Activated CD8-positive, alpha-beta T cell treated with anti-CD3 and anti-CD28 coated beads for 36 hours (primary cell): ENCODE results near the gene TUBA4B. TPM values are rescaled to one million over a fixed set of nuclear protein-coding genes. Genes with fewer than 3 reads are reported as not detected.
A peak's percentile ranks its signal among the peaks of the same experiment; 100 is the strongest.

Source experiments
- ATAC-seq: fragments of 200-7000 bp; cut with Tn5 transposase; one replicate; pipeline ENCODE4 v1.10.0; 2021; ENCODE audit warnings: mild to moderate bottlenecking, moderate library complexity
- CTCF ChIA-PET: fragments of 350-600 bp; sonication (Branson Sonifier 250); formaldehyde crosslinking; loops from one replicate; lab custom pipeline; 2021; ENCODE audit warnings: antibody characterized with exemption; lab: Charles Lee
- POLR2A ChIA-PET: fragments of 350-600 bp; sonication (Branson Sonifier 250); formaldehyde crosslinking; loops from one replicate; lab custom pipeline; 2021; ENCODE audit warnings: antibody characterized with exemption; lab: Charles Lee
- DNase-seq: peaks from one replicate; pipeline ENCODE4 v3.0.0-alpha.2; 2020
- H3K27ac Mint-ChIP-seq: one replicate; pipeline ENCODE4 v1.8.0; 2021; ENCODE audit warnings: mild to moderate bottlenecking, mixed read lengths
- H3K27me3 Mint-ChIP-seq: one replicate; pipeline ENCODE4 v1.8.0; 2021; ENCODE audit warnings: mixed read lengths
- H3K36me3 Mint-ChIP-seq: one replicate; pipeline ENCODE4 v1.8.0; 2021; ENCODE audit warnings: low read depth, mixed read lengths
- H3K4me1 Mint-ChIP-seq: one replicate; pipeline ENCODE4 v1.8.0; 2021; ENCODE audit warnings: low read depth, mixed read lengths
- H3K4me3 Mint-ChIP-seq: one replicate; pipeline ENCODE4 v1.8.0; 2021; ENCODE audit warnings: mild to moderate bottlenecking, moderate library complexity, mixed read lengths
- H3K9me3 Mint-ChIP-seq: one replicate; pipeline ENCODE4 v1.8.0; 2021; ENCODE audit warnings: mixed read lengths
- CTCF ChIP-seq: fragments of 200-600 bp; IDR thresholded peaks from one replicate; pipeline ENCODE4 v1.8.0; 2022; ENCODE audit warnings: antibody characterized with exemption, mild to moderate bottlenecking
- intact Hi-C: fragments of 100-400 bp; cut with micrococcal nuclease; formaldehyde crosslinking; loops from one replicate; pipeline ENCODE4 v1.10.0; 2022
- total RNA-seq, 2 experiments: library from RNA; stranded (reverse); gene quantifications; one replicate each; pipeline ENCODE4 v1.2.3, GENCODE V29; 2021

The TUBA4B gene
- not detected for total RNA-seq

GRCh38 chr2:219252900-219253752, at the start of gene TUBA4B:
TSS of gene TUBA4B (plus strand) at chr2:219253243. CDS start at chr2:219253408, 165 bp downstream.
- Mint-ChIP-seq H3K9me3 (no peaks in the 10 kb centered on the region), H3K27me3 (no peaks in the 10 kb centered on the region), H3K27ac (peak within 1 kb of the TSS; percentile 94), H3K36me3 (peaks cover 51% of the 10 kb centered on the region), H3K4me1 (peaks cover 54% of the 10 kb centered on the region), H3K4me3 (peak within 1 kb of the TSS; percentile 77)
- peak; percentile 70 for DNase-seq
- intact Hi-C loops = no loop called here
- POLR2A ChIA-PET = interaction anchor here (0.6 to 19.2 kb wide), 18 partner anchors 8 to 355 kb away, joined by 3 to 239 read pairs (median 6); partner anchors contain the start of genes ABCB6, ANKZF1, ATG9A and CNPPD1
- TF ChIP-seq CTCF = no peak
- peak; percentile 8 for ATAC-seq
- CTCF ChIA-PET = interaction anchor here (0.9 to 10.1 kb wide), 9 partner anchors 8 to 82 kb away, joined by 3 to 132 read pairs (median 6); partner anchors contain the start of gene DNAJB2

GRCh38 chr2:219204425-219205164, 48.4 kb upstream of the TUBA4B start:
- no peak for TF ChIP-seq CTCF
- ATAC-seq (no peak), DNase-seq (no peak)
- H3K27me3 Mint-ChIP-seq = no peaks in the 10 kb centered on the region
- no peak overlapping the region for H3K27ac Mint-ChIP-seq
- POLR2A ChIA-PET = interaction anchor here (1.3 to 1.9 kb wide), 4 partner anchors 11 to 50 kb away, joined by 3 to 4 read pairs (median 3); partner anchors contain the start of gene ABCB6
- CTCF ChIA-PET = interaction anchor here (0.9 to 1.2 kb wide), 2 partner anchors 14 to 91 kb away, joined by 3 to 4 read pairs; no protein-coding TSS in a partner anchor
- peaks cover 10% of the 10 kb centered on the region for H3K9me3 Mint-ChIP-seq
- no peak overlapping the region for H3K4me3 Mint-ChIP-seq
- H3K4me1 Mint-ChIP-seq = peaks cover 33% of the 10 kb centered on the region
- H3K36me3 Mint-ChIP-seq = peaks cover 14% of the 10 kb centered on the region
- intact Hi-C loops = loop anchor here (5.0 kb wide), 1 partner anchor 32 kb away; the partner anchor contains the start of gene SLC23A3

GRCh38 chr2:219205165-219205538, 47.9 kb upstream of the TUBA4B start:
- DNase-seq = no peak
- Mint-ChIP-seq H3K27ac (peak overlapping the region; percentile 44), H3K4me1 (peaks cover 39% of the 10 kb centered on the region), H3K9me3 (peaks cover 10% of the 10 kb centered on the region), H3K36me3 (peaks cover 19% of the 10 kb centered on the region), H3K4me3 (peak overlapping the region; percentile 90), H3K27me3 (no peaks in the 10 kb centered on the region)
- ChIA-PET CTCF (interaction anchor here (0.9 to 2.3 kb wide), 3 partner anchors 13 to 90 kb away, joined by 4 to 17 read pairs (median 7); no protein-coding TSS in a partner anchor), POLR2A (interaction anchor here (1.1 to 3.2 kb wide), 5 partner anchors 8 to 50 kb away, joined by 3 to 27 read pairs (median 4); partner anchors contain the start of genes ABCB6 and CNPPD1)
- intact Hi-C loops = loop anchor here (5.0 kb wide), 1 partner anchor 33 kb away; the partner anchor contains the start of gene SLC23A3
- no peak for ATAC-seq
- no peak for TF ChIP-seq CTCF

GRCh38 chr2:219205981-219206327, 47.1 kb upstream of the TUBA4B start:
- POLR2A ChIA-PET = interaction anchor here (0.8 to 4.1 kb wide), 14 partner anchors 9 to 915 kb away, joined by 3 to 31 read pairs (median 4); partner anchors contain the start of genes ABCB6, CNPPD1, DNAJB2 and GLB1L
- peaks cover 23% of the 10 kb centered on the region for H3K36me3 Mint-ChIP-seq
- CTCF ChIA-PET = interaction anchor here (0.8 to 4.4 kb wide), 15 partner anchors 10 to 308 kb away, joined by 3 to 21 read pairs (median 4); partner anchors contain the start of genes ABCB6, ANKZF1, ATG9A and CNPPD1
- H3K4me1 Mint-ChIP-seq = peaks cover 37% of the 10 kb centered on the region
- no peak for TF ChIP-seq CTCF
- peak overlapping the region; percentile 90 for H3K4me3 Mint-ChIP-seq
- intact Hi-C loops = loop anchor here (5.0 kb wide), 1 partner anchor 34 kb away; the partner anchor contains the start of gene SLC23A3
- H3K27me3 Mint-ChIP-seq = no peaks in the 10 kb centered on the region
- H3K9me3 Mint-ChIP-seq = peaks cover 9% of the 10 kb centered on the region
- DNase-seq = no peak
- ATAC-seq = no peak
- H3K27ac Mint-ChIP-seq = peak overlapping the region; percentile 96
